MM.1S (cell line): ENCODE data around the gene CCN2.

Source experiments
- EZH2 ChIP-seq: fragments of 300-600 bp; sonication (generic); optimal IDR thresholded peaks from 2 replicates; pipeline ENCODE3; 2017; ENCODE audit warnings: low read depth, mild to moderate bottlenecking, antibody characterized with exemption, low read length, mixed read lengths
- TF ChIP-seq, protein P1 (sequence below): fragments of 300-600 bp; sonication (generic); IDR thresholded peaks from 2 replicates; pipeline ENCODE4 v1.5.1; 2016; ENCODE audit warnings: antibody characterized with exemption, low read length, mixed read lengths

DNA sequence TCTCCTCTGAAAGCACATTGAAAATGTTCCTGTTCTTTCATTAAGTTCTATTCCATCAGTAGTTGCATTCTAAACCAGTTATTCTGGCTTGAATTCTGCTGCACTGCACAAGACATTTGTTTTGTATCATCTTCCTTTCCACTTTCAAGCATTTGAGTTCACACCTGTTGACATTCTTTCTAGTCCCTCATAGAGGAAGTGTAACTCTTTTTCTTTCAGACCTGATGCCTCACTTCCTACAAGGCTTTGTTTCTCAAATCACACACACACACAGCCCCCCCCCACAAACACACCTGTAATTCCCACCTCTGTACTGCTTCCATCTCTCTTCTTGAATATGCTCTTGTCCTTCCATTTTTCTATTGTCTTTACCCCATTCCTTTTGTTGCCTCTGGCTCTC, 50.9 kb downstream of the CCN2 start:
- TF ChIP-seq, protein P1, sequence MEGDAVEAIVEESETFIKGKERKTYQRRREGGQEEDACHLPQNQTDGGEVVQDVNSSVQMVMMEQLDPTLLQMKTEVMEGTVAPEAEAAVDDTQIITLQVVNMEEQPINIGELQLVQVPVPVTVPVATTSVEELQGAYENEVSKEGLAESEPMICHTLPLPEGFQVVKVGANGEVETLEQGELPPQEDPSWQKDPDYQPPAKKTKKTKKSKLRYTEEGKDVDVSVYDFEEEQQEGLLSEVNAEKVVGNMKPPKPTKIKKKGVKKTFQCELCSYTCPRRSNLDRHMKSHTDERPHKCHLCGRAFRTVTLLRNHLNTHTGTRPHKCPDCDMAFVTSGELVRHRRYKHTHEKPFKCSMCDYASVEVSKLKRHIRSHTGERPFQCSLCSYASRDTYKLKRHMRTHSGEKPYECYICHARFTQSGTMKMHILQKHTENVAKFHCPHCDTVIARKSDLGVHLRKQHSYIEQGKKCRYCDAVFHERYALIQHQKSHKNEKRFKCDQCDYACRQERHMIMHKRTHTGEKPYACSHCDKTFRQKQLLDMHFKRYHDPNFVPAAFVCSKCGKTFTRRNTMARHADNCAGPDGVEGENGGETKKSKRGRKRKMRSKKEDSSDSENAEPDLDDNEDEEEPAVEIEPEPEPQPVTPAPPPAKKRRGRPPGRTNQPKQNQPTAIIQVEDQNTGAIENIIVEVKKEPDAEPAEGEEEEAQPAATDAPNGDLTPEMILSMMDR = no peak
- TF ChIP-seq EZH2 = no peak
